ENCODE results near the gene NANP. TPM values are rescaled to one million over a fixed set of nuclear protein-coding genes. Genes with fewer than 3 reads are reported as not detected.
"Not testable (repeated sequence)": the region's sequence is repeated elsewhere in the genome, so short reads cannot be mapped to it uniquely, and the experiment has no call there.

NANP gene
- polyA plus RNA-seq, 1 donor (not counting 4 experiments of a cell fraction or from before 2014, with no cell fraction given): 6.6 TPM

GRCh38 chr20:25592135-25592852, 31.5 kb downstream of the NANP start:
- Histone ChIP-seq H4K20me1 (ENCODE audit: control insufficient read depth, extremely low read depth, insufficient read depth, low read length) (no peaks in the 10 kb centered on the region), H3K27ac (ENCODE audit: control insufficient read depth, insufficient read depth, low read length) (no peak overlapping the region), H3K9ac (ENCODE audit: control insufficient read depth, extremely low read depth, insufficient read depth, low read length) (no peak overlapping the region), H3K4me2 (ENCODE audit: control insufficient read depth, extremely low read depth, insufficient read depth, low read depth, low read length) (no peak overlapping the region), H3K36me3 (ENCODE audit: control insufficient read depth in 2 of 2, extremely low read depth in 1 of 2, insufficient read depth in 2 of 2, low read length in 2 of 2) (no peaks in the 10 kb centered on the region), H3K4me1 (ENCODE audit: control insufficient read depth, extremely low read depth, insufficient read depth, low read length) (no peaks in the 10 kb centered on the region), H3K79me2 (ENCODE audit: control insufficient read depth, insufficient read depth, low read length) (no peaks in the 10 kb centered on the region), H3K4me3 (ENCODE audit: control insufficient read depth in 2 of 3, extremely low read depth in 1 of 3, insufficient read depth in 2 of 3, low read depth in 1 of 3, low read length in 3 of 3) (no peak overlapping the region), H3K27me3 (ENCODE audit: control insufficient read depth, extremely low read depth, insufficient read depth, low read length) (no peaks in the 10 kb centered on the region), H2AFZ (ENCODE audit: control insufficient read depth, low read length) (no peak overlapping the region), H3K9me1 (ENCODE audit: control insufficient read depth, extremely low read depth, insufficient read depth, low read length) (no peaks in the 10 kb centered on the region), H3K9me3 (ENCODE audit: control insufficient read depth, low read depth, low read length) (no peaks in the 10 kb centered on the region)
- DNase-seq (ENCODE audit: low read depth, low spot score): no peak
- TF ChIP-seq EZH2 (IDR thresholded peaks at IDR 0.05; ENCODE audit: low read length) (no peak), CTCF (optimal IDR thresholded peaks at IDR 0.05 in 1 of 3, IDR thresholded peaks at IDR 0.05 in 1 of 3, conservative IDR thresholded peaks at IDR 0.05 in 1 of 3; ENCODE audit: extremely low read depth in 1 of 3, insufficient read depth in 2 of 3, low read length in 3 of 3) (no peak)
- dilution Hi-C loops (cut with MboI; ENCODE audit: extremely low pct_ligation_motif_present, low sequenced_read_pairs): no loop called here
- FAIRE-seq: no peak

- FAIRE-seq; H3K9me1 ChIP-seq (ENCODE audit: control insufficient read depth, extremely low read depth, insufficient read depth, low read length); H3K27ac ChIP-seq (ENCODE audit: control insufficient read depth, insufficient read depth, low read length); H4K20me1 ChIP-seq (ENCODE audit: control insufficient read depth, extremely low read depth, insufficient read depth, low read length); H3K4me2 ChIP-seq (ENCODE audit: control insufficient read depth, extremely low read depth, insufficient read depth, low read depth, low read length); H3K9me3 ChIP-seq (ENCODE audit: control insufficient read depth, low read depth, low read length); H2AFZ ChIP-seq (ENCODE audit: control insufficient read depth, low read length); H3K27me3 ChIP-seq (ENCODE audit: control insufficient read depth, extremely low read depth, insufficient read depth, low read length); DNase-seq (ENCODE audit: low read depth, low spot score); H3K4me1 ChIP-seq (ENCODE audit: control insufficient read depth, extremely low read depth, insufficient read depth, low read length); H3K36me3 ChIP-seq (ENCODE audit: control insufficient read depth in 2 of 2, extremely low read depth in 1 of 2, insufficient read depth in 2 of 2, low read length in 2 of 2); H3K4me3 ChIP-seq (ENCODE audit: control insufficient read depth in 2 of 3, extremely low read depth in 1 of 3, insufficient read depth in 2 of 3, low read depth in 1 of 3, low read length in 3 of 3); H3K9ac ChIP-seq (ENCODE audit: control insufficient read depth, extremely low read depth, insufficient read depth, low read length); dilution Hi-C loops (cut with MboI; ENCODE audit: extremely low pct_ligation_motif_present, low sequenced_read_pairs); H3K79me2 ChIP-seq (ENCODE audit: control insufficient read depth, insufficient read depth, low read length): not testable (repeated sequence)
Measured at GRCh38 chr20:25590778-25591177, 33.0 kb downstream of the NANP start.

GRCh38 chr20:25588491-25588890, 35.3 kb downstream of the NANP start:
- no peak for DNase-seq (ENCODE audit: low read depth, low spot score)
- Histone ChIP-seq H3K4me1 (ENCODE audit: control insufficient read depth, extremely low read depth, insufficient read depth, low read length) (no peaks in the 10 kb centered on the region), H3K9ac (ENCODE audit: control insufficient read depth, extremely low read depth, insufficient read depth, low read length) (no peak overlapping the region), H3K4me3 (ENCODE audit: control insufficient read depth in 2 of 3, extremely low read depth in 1 of 3, insufficient read depth in 2 of 3, low read depth in 1 of 3, low read length in 3 of 3) (no peak overlapping the region), H3K79me2 (ENCODE audit: control insufficient read depth, insufficient read depth, low read length) (no peaks in the 10 kb centered on the region), H3K9me3 (ENCODE audit: control insufficient read depth, low read depth, low read length) (no peaks in the 10 kb centered on the region), H3K4me2 (ENCODE audit: control insufficient read depth, extremely low read depth, insufficient read depth, low read depth, low read length) (no peak overlapping the region), H4K20me1 (ENCODE audit: control insufficient read depth, extremely low read depth, insufficient read depth, low read length) (no peaks in the 10 kb centered on the region), H3K27ac (ENCODE audit: control insufficient read depth, insufficient read depth, low read length) (no peak overlapping the region), H3K9me1 (ENCODE audit: control insufficient read depth, extremely low read depth, insufficient read depth, low read length) (no peaks in the 10 kb centered on the region), H3K27me3 (ENCODE audit: control insufficient read depth, extremely low read depth, insufficient read depth, low read length) (no peaks in the 10 kb centered on the region), H3K36me3 (ENCODE audit: control insufficient read depth in 2 of 2, extremely low read depth in 1 of 2, insufficient read depth in 2 of 2, low read length in 2 of 2) (no peaks in the 10 kb centered on the region), H2AFZ (ENCODE audit: control insufficient read depth, low read length) (no peak overlapping the region)
- FAIRE-seq: no peak
- dilution Hi-C loops (cut with MboI; ENCODE audit: extremely low pct_ligation_motif_present, low sequenced_read_pairs): no loop called here
- TF ChIP-seq EZH2 (IDR thresholded peaks at IDR 0.05; ENCODE audit: low read length) (no peak), CTCF (optimal IDR thresholded peaks at IDR 0.05 in 1 of 3, IDR thresholded peaks at IDR 0.05 in 1 of 3, conservative IDR thresholded peaks at IDR 0.05 in 1 of 3; ENCODE audit: extremely low read depth in 1 of 3, insufficient read depth in 2 of 3, low read length in 3 of 3) (no peak)
